Measurements from ENCODE around the gene PHYH.
"Not testable (repeated sequence)": the region's sequence is repeated elsewhere in the genome, so short reads cannot be mapped to it uniquely, and the experiment has no call there.

PHYH gene

DNA sequence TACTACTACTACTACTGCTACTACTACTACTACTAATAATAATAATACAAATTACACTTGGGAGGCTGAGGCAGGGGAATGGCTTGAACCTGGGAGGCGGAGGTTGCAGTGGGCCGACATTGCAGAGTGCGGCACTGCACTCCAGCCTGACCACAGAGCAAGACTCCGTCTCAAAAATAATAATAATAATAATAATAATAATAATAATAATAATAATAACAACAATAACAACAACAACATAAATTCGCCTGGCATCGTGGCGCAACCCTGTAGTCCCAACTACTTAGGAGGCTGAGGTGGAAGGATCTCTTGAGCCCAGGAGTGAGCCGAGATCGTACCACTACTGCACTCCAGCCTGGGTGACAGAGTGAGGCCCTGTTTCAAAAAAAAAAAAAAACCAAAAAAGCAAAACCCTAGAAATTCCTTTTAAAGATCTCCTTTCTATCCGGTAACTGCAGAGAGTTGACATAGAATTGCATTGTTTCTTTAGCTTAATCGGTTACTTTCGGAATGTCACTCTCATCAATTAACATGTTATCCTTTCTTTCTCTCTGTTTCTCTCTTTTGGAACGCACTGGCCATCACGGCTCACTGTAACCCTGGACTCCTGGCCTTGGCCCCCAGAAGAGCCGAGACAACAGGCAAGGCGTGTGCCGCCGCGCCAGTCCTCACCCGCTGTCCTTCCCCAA lies 972 bp downstream of the PHYH start:
- in situ Hi-C loops (cut with MboI; ENCODE audit: low sequenced_read_pairs, unreplicated experiment): no loop called here
- DNase-seq (ENCODE audit: low spot score): no peak
- TF ChIP-seq, protein P1, sequence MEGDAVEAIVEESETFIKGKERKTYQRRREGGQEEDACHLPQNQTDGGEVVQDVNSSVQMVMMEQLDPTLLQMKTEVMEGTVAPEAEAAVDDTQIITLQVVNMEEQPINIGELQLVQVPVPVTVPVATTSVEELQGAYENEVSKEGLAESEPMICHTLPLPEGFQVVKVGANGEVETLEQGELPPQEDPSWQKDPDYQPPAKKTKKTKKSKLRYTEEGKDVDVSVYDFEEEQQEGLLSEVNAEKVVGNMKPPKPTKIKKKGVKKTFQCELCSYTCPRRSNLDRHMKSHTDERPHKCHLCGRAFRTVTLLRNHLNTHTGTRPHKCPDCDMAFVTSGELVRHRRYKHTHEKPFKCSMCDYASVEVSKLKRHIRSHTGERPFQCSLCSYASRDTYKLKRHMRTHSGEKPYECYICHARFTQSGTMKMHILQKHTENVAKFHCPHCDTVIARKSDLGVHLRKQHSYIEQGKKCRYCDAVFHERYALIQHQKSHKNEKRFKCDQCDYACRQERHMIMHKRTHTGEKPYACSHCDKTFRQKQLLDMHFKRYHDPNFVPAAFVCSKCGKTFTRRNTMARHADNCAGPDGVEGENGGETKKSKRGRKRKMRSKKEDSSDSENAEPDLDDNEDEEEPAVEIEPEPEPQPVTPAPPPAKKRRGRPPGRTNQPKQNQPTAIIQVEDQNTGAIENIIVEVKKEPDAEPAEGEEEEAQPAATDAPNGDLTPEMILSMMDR (IDR thresholded peaks at IDR 0.05; ENCODE audit: borderline replicate concordance, control extremely low read depth, extremely low read depth, insufficient read depth, missing control alignments): no peak

DNA sequence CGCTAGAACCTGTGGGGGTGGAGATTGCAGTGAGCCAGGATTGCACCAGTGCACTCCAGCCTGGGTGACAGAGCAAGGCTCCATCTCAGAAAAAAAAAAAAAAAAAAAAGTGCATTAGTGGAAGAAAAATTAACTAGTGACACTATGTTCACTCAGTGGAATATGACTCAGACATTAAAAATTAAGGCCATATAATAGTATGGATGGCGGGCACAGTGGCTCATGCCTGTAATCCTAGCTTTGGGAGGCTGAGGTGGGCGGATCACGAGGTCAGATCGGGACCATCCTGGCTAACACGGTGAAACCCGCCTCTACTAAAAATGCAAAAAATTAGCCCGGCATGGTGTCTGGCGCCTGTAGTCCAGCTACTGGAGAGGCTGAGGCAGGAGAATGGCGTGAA lies 3.4 kb downstream of the PHYH start:
- no peak for DNase-seq (ENCODE audit: low spot score)
- in situ Hi-C loops (cut with MboI; ENCODE audit: low sequenced_read_pairs, unreplicated experiment): no loop called here

DNA sequence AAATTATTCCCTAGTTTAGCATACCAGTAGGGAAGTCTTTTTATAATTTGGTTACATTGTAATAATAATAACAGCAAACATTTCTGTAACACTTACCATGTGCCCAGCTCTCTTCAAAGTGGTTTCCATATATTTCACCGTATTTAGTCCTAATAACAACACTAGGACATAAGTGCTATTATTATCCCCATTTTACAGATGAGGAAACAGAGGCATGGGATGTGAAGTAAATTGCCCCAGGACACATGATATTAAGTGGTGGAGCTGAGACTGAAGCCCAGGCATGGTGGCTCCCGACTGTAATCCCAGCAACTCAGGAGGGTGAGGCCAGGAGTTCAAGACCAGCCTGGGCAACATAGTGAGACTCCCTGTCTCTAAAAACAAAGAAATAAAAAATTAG lies 5.1 kb downstream of the PHYH start:
- DNase-seq (ENCODE audit: low spot score): no peak
- TF ChIP-seq, protein P1 (IDR thresholded peaks at IDR 0.05; ENCODE audit: borderline replicate concordance, control extremely low read depth, extremely low read depth, insufficient read depth, missing control alignments): no peak
- in situ Hi-C loops (cut with MboI; ENCODE audit: low sequenced_read_pairs, unreplicated experiment): no loop called here

More for the DNA sequence above, 3.4 kb downstream of the PHYH start:
- TF ChIP-seq, protein P1 (IDR thresholded peaks at IDR 0.05; ENCODE audit: borderline replicate concordance, control extremely low read depth, extremely low read depth, insufficient read depth, missing control alignments): no peak

DNA sequence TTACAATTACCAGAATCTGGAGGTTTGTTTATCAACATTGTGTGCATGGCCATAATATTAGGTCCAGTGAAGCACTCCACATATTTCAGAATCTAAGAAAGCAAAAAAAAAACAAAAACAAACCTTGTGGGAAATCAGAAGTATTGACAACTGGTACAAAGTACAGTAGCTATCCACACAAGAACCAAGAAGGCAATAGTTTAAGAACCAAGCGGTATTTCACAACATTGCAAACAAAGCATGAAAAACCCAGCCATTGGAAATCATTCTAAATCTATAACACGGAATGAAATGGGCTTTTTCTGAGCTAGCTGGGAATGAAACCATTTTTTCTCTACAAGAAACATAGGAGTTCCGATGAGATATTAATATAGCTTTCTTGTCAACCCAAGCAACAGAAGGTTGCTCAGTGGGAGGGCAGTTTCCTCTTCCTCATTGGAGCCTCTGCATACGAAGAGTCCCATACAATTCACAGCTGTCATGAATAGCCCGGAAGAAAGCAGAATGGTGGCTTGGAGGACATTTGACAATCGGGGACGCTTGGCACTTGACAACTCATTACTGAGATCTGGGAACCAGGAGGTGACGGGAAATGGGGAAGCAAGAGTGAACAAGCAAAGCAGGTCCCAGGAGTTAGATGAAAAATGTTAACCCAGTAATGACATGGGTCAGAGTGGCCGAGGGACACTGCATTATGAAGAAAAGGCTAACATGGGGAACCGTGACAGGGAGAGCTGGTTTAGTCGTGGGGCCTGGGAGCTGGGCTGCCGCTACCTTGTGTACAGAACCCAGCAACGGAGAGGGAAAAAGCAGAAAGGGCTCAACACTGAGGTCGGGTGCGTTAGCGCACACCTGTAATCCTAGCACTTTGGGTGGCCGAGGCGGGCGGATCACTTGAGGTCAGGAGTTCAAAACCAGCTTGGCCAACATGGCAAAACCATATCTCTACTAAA lies 7.8 kb downstream of the PHYH start:
- no peak for DNase-seq (ENCODE audit: low spot score)
- TF ChIP-seq, protein P1 (IDR thresholded peaks at IDR 0.05; ENCODE audit: borderline replicate concordance, control extremely low read depth, extremely low read depth, insufficient read depth, missing control alignments): no peak
- in situ Hi-C loops (cut with MboI; ENCODE audit: low sequenced_read_pairs, unreplicated experiment): no loop called here

DNA sequence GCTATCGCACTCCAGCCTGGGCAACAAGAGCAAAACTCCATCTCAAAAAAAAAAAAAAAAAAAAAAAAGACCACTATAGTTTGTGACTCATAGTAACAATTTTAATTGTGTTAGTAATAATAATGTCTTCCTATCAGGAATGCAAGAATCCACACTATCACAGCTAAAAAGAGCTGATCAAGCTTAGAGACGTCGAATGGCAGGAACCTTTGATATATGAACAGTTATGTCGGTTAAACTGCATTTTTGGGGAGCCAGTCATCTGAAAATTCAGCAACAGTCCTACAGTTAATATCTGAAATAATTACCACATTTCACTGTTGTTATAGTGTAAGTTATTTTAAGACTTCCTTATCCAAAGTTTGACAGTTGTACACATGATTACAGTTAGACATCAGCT lies 8.8 kb downstream of the PHYH start:
- no peak for DNase-seq (ENCODE audit: low spot score)
- in situ Hi-C loops (cut with MboI; ENCODE audit: low sequenced_read_pairs, unreplicated experiment): no loop called here
- TF ChIP-seq, protein P1 (IDR thresholded peaks at IDR 0.05; ENCODE audit: borderline replicate concordance, control extremely low read depth, extremely low read depth, insufficient read depth, missing control alignments): no peak

DNA sequence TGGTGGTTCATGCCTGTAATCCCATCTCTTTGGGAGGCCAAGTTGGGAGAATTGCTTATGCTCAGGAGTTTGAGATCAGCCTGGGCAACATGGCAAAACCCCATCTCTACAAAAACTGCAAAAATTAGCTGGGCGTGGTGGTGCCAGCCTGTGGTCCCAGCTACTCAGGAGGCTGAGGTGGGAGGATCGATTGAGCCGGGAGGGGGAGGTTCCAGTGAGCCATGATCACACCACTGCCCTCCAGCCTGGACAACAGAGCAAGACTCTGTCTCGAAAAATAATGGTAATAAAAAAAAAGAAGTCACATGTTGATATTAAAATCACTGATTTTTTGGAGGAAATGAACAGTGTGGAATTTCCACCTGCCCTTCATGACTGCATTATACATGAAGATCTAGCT lies 15.8 kb downstream of the PHYH start:
- in situ Hi-C loops (cut with MboI; ENCODE audit: low sequenced_read_pairs, unreplicated experiment): no loop called here
- DNase-seq (ENCODE audit: low spot score): no peak
- TF ChIP-seq, protein P1 (IDR thresholded peaks at IDR 0.05; ENCODE audit: borderline replicate concordance, control extremely low read depth, extremely low read depth, insufficient read depth, missing control alignments): no peak

DNA sequence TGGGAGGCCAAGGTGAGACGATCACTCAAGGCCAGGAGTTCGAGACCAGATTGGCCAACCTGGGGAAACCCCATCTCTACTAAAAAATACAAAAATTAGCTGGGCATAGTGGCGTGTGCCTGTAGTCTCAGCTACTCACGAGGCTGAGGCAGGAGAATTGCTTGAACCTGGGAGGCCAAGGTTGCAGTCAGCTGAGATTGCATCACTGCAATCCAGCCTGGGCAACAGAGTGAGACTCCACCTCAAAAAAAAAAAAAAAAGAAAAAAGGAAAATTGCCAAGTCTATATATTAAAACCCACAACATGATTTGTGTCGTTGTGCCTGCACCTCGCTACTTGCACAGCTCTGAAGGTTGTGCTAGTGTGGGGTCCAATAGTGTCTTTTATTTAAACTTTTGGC lies 17.5 kb downstream of the PHYH start:
- in situ Hi-C loops (cut with MboI; ENCODE audit: low sequenced_read_pairs, unreplicated experiment); DNase-seq (ENCODE audit: low spot score): not testable (repeated sequence)

All from GM13976 (cell line).